Gastroesophageal sphincter (tissue), 4 donors: ENCODE results near the gene MAML3. TPM values are rescaled to one million over a fixed set of nuclear protein-coding genes. Genes with fewer than 3 reads are reported as not detected.
"Not testable (repeated sequence)": the region's sequence is repeated elsewhere in the genome, so short reads cannot be mapped to it uniquely, and the experiment has no call there.

ENCODE experiments used
- ATAC-seq: fragments of 150-250 bp; one replicate; pipeline ENCODE4 v1.9.1; 2016; ENCODE audit warnings: mild to moderate bottlenecking, moderate library complexity
- H3K27ac ChIP-seq, 4 donors: fragments of 200-600 bp; sonication (generic) in 3 of 4; 1 replicate in 3 of 4; 2 replicates in 1 of 4; pipeline ENCODE4 v1.5.1; 2016 to 2019
- H3K27me3 ChIP-seq: fragments of 200-600 bp; sonication (generic); one replicate; pipeline ENCODE4 v1.5.1; 2019
- H3K36me3 ChIP-seq, 2 donors: fragments of 200-600 bp; sonication (generic); one replicate each; pipeline ENCODE4 v1.5.1; 2019; ENCODE audit warnings: control low read depth in 1 of 2
- H3K4me1 ChIP-seq, 3 donors: fragments of 200-600 bp; sonication (generic); 1 replicate in 2 of 3; 2 replicates in 1 of 3; pipeline ENCODE4 v1.5.1; 2016 to 2019; ENCODE audit warnings: control low read depth in 2 of 3
- H3K4me3 ChIP-seq, 2 donors: fragments of 200-600 bp; sonication (generic); one replicate each; pipeline ENCODE4 v1.5.1; 2019; ENCODE audit warnings: mild to moderate bottlenecking in 1 of 2, moderate library complexity in 1 of 2
- H3K9me3 ChIP-seq, 3 donors: fragments of 200-600 bp; sonication (generic); one replicate each; pipeline ENCODE4 v1.5.1; 2017 to 2019; ENCODE audit warnings: control low read depth in 2 of 3
- EP300 ChIP-seq: sonication (generic); formaldehyde crosslinking; IDR thresholded peaks from one replicate; pipeline ENCODE4 v1.6.1; 2017; ENCODE audit warnings: antibody characterized with exemption, mild to moderate bottlenecking
- POLR2A ChIP-seq, 2 donors: fragments of 450-650 bp; IDR thresholded peaks; one replicate each; pipeline ENCODE4 v1.6.1; 2017; ENCODE audit warnings: antibody characterized with exemption in 2 of 2, mild to moderate bottlenecking in 2 of 2, moderate library complexity in 1 of 2
- POLR2AphosphoS5 ChIP-seq: sonication (generic); formaldehyde crosslinking; IDR thresholded peaks from one replicate; pipeline ENCODE4 v1.6.1; 2017; ENCODE audit warnings: antibody characterized with exemption
- WGBS, 2 donors: methylation state at CpG; one replicate each; pipeline ENCODE4 v1.1.5; 2018; ENCODE audit warnings: low coverage in 1 of 2; 5-methylcytosine and 5-hydroxymethylcytosine counted together
- total RNA-seq, 4 donors: library from RNA; depleted of rRNA; stranded (reverse); fragments of >200 nt; gene quantifications; one replicate each; pipeline ENCODE4 v1.1.0, GENCODE V29; 2016
- TF ChIP-seq, protein P1 (sequence below), 4 experiments: fragments of 200-600 bp in 2 of 4; fragments of 450-650 bp in 2 of 4; sonication (generic) in 1 of 4; IDR thresholded peaks; one replicate each; pipeline ENCODE4 v1.5.1; 2017 to 2019; ENCODE audit warnings: antibody characterized with exemption in 4 of 4, mild to moderate bottlenecking in 2 of 4, moderate library complexity in 2 of 4

MAML3 gene
- total RNA-seq, 4 donors from 2014 or later: 5.3 to 10.6 (median 9.3) TPM

DNA sequence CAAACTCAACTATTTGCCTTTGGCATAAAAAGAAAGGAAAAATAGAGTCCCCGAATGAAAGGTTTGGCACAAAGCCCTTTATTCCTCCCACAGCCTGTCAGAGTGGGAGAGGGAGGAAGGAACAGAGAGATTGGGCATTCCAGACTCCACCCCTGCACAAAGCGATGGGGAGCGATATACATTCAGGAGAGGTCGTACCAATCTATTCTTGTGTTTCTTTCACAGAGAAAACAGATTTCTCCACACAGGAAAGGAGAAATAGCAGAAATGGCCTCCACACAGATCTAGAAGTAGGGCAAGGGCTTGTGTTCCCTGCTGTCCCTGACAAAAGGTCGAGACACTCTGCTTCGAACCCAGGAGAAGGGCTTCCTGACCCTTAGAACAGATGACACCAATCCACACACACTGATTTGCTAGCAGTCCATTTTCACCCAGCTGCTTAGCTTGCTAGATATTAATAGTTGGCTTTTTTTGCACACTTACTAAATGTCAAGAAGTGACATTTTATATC, 197.4 kb downstream of the MAML3 start:
- WGBS, 2 donors: 0 to 34% methylated on average over 4 of the region's 6 CpGs
- Histone ChIP-seq H3K4me1 (peaks cover 0 to 20% (median 4%) of the 10 kb centered on the region in 3 donors), H3K27ac (peak overlapping the region in 2 of 4 donors; percentile 4 to 24), H3K27me3 (no peaks in the 10 kb centered on the region), H3K9me3 (no peaks in the 10 kb centered on the region), H3K36me3 (no peaks in the 10 kb centered on the region), H3K4me3 (peak overlapping the region; percentile 15 to 19)
- TF ChIP-seq POLR2A (IDR thresholded peaks at IDR 0.05): no peak
- TF ChIP-seq, protein P1, sequence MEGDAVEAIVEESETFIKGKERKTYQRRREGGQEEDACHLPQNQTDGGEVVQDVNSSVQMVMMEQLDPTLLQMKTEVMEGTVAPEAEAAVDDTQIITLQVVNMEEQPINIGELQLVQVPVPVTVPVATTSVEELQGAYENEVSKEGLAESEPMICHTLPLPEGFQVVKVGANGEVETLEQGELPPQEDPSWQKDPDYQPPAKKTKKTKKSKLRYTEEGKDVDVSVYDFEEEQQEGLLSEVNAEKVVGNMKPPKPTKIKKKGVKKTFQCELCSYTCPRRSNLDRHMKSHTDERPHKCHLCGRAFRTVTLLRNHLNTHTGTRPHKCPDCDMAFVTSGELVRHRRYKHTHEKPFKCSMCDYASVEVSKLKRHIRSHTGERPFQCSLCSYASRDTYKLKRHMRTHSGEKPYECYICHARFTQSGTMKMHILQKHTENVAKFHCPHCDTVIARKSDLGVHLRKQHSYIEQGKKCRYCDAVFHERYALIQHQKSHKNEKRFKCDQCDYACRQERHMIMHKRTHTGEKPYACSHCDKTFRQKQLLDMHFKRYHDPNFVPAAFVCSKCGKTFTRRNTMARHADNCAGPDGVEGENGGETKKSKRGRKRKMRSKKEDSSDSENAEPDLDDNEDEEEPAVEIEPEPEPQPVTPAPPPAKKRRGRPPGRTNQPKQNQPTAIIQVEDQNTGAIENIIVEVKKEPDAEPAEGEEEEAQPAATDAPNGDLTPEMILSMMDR (IDR thresholded peaks at IDR 0.05): no peak
- TF ChIP-seq POLR2AphosphoS5: no peak
- TF ChIP-seq EP300: no peak
- ATAC-seq: no peak

DNA sequence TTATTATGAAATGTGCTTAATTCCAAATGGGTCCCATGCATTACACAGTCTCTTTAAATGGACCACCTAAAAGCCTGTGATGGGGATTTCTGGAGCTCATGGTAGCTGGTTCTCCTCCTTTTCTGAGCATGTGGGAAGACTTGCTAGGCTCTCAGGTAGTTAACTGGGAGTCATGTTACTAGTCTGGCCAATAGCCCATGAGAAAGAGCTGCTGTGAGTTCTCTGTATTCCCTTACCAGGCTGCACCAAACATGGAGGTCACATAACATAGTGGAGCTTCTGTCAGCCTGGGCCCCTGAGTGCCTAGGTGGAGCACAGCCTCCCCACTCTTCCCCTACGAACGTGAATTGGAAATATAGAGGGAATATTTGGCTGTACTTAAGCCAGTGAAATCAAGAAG, 198.4 kb downstream of the MAML3 start:
- ATAC-seq: no peak
- Histone ChIP-seq H3K27me3 (no peaks in the 10 kb centered on the region), H3K27ac (no peak overlapping the region), H3K4me3 (no peak overlapping the region), H3K4me1 (peaks cover 0 to 15% (median 4%) of the 10 kb centered on the region in 3 donors), H3K36me3 (no peaks in the 10 kb centered on the region), H3K9me3 (no peaks in the 10 kb centered on the region)
- WGBS, 2 donors: 67% methylated on average over 2 of the region's 2 CpGs; no CpG with 5 or more reads in 1 of the 2 donors
- TF ChIP-seq, protein P1 (IDR thresholded peaks at IDR 0.05): no peak
- TF ChIP-seq EP300: no peak
- TF ChIP-seq POLR2A (IDR thresholded peaks at IDR 0.05): no peak
- no peak for TF ChIP-seq POLR2AphosphoS5

DNA sequence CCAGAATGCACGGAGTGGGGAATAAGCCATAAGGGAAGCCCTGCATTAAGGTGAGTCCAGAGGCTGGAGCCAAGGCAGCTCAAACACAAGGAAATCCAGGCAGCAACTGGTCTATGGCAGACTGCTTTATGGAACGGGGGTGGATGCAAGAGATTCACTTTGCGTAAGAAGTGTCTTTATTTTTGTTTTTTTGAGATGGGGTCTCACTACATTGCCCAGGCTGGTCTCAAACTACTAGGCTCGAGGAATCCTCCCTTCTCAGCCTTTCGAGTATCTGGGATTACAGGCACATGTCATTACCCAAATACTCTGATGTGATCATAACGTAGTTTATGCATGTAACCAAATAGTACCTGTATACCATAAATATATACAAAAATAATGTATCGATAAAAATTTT, 199.5 kb downstream of the MAML3 start:
- H3K4me1 ChIP-seq: peaks cover 0 to 15% (median 4%) of the 10 kb centered on the region in 3 donors
- TF ChIP-seq POLR2A (IDR thresholded peaks at IDR 0.05): no peak
- no peak for TF ChIP-seq POLR2AphosphoS5
- TF ChIP-seq EP300: no peak
- TF ChIP-seq, protein P1 (IDR thresholded peaks at IDR 0.05): no peak
- no peak for ATAC-seq
- 92 to 100% methylated on average over 4 to 7 of the region's 7 CpGs for WGBS, 2 donors
- no peak overlapping the region for H3K4me3 ChIP-seq
- no peaks in the 10 kb centered on the region for H3K27me3 ChIP-seq
- H3K27ac ChIP-seq: no peak overlapping the region
- no peaks in the 10 kb centered on the region for H3K9me3 ChIP-seq
- no peaks in the 10 kb centered on the region for H3K36me3 ChIP-seq

DNA sequence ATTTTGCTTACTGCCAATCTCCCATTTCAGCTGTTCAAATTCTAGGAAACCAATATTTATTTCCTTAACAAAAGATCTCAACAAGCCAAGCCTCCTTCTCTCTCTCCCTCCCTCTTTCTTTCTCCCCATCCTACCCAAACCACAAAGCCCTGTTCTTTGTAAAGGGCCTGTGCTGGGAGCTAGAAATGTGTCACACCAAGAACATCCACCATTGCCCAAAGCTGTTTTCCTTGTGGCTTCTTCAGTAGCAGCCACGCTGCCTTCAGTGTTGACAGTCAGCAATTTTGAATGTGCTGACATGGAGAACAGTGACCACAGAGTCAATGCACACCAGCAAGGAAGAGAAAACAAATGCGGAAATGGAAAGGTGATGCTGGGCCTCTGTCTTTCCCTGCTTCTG, 203.0 kb downstream of the MAML3 start:
- Histone ChIP-seq H3K4me1 (peaks cover 0 to 25% (median 7%) of the 10 kb centered on the region in 3 donors), H3K4me3 (no peak overlapping the region), H3K36me3 (no peaks in the 10 kb centered on the region), H3K9me3 (no peaks in the 10 kb centered on the region), H3K27me3 (no peaks in the 10 kb centered on the region), H3K27ac (no peak overlapping the region)
- no peak for TF ChIP-seq POLR2A (IDR thresholded peaks at IDR 0.05)
- TF ChIP-seq, protein P1 (IDR thresholded peaks at IDR 0.05): no peak
- TF ChIP-seq EP300: no peak
- no peak for TF ChIP-seq POLR2AphosphoS5
- 96% methylated on average over 2 of the region's 2 CpGs; no CpG with 5 or more reads in 1 of the 2 donors for WGBS, 2 donors
- ATAC-seq: no peak

DNA sequence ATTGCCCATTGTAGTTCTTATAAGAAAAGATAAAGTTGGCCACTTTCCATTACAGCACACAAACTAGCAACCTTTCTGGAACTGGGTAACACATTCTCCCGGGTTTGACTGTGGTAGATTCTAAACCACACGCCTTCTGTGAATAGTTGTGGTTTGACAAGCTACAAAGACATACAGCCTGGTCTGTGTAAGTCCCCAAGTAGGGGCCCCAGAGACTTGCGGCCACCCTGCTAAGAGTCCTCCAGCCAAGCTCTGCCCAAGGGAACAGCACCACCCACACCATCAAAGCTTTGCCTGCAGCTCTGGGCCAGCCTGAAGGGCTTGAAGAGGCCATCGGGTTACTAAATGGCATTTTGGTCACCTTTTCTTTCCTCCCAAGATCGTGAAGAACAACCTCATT, 203.4 kb downstream of the MAML3 start:
- Histone ChIP-seq H3K4me3 (no peak overlapping the region), H3K36me3 (no peaks in the 10 kb centered on the region), H3K9me3 (no peaks in the 10 kb centered on the region), H3K27me3 (no peaks in the 10 kb centered on the region), H3K27ac (no peak overlapping the region), H3K4me1 (peaks cover 0 to 25% (median 7%) of the 10 kb centered on the region in 3 donors)
- WGBS, 2 donors: 88% methylated on average over 2 to 5 of the region's 5 CpGs
- ATAC-seq: no peak
- TF ChIP-seq POLR2A (IDR thresholded peaks at IDR 0.05) (no peak), POLR2AphosphoS5 (no peak), EP300 (no peak)
- TF ChIP-seq, protein P1 (IDR thresholded peaks at IDR 0.05): no peak

DNA sequence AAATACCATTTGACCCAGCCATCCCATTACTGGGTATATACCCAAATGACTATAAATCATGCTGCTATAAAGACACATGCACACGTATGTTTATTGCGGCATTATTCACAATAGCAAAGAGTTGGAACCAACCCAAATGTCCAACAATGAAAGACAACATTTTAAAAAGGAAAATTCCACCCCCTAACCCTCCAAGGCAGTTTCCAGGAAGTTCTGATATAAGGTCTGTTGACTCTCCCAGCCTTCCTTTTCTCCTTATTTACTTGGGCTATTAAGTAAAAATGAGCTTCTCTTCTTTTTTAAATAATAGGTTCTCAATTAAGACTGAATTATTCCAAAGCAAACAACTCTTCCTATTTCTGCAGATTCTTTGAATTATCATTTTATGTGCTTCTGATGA, 209.1 kb downstream of the MAML3 start:
- not testable (repeated sequence) for H3K4me3 ChIP-seq, H3K36me3 ChIP-seq, H3K27ac ChIP-seq, ATAC-seq, H3K9me3 ChIP-seq, H3K27me3 ChIP-seq
- WGBS, 2 donors: 33 to 89% methylated on average over 1 to 2 of the region's 2 CpGs
- peaks cover 0 to 22% (median 7%) of the 10 kb centered on the region in 3 donors for H3K4me1 ChIP-seq
